Neural cell (in vitro differentiated cells): ENCODE data around the gene SNX20. TPM values are rescaled to one million over a fixed set of nuclear protein-coding genes. Genes with fewer than 3 reads are reported as not detected.

ENCODE experiments used
- H2AFZ ChIP-seq: fragments of 200-600, 300-800 bp; sonication (generic), shearing (Covaris generic); 2 replicates; pipeline ENCODE4 v1.6.0; 2014; ENCODE audit warnings: low read depth, mild to moderate bottlenecking, antibody characterized with exemption, low read length, moderate library complexity
- H3F3A ChIP-seq: fragments of 200-600 bp; shearing (Covaris generic); 2 replicates; pipeline ENCODE4 v1.6.1; 2016; ENCODE audit warnings: mild to moderate bottlenecking, moderate library complexity, mixed read lengths, antibody characterized with exemption, low read length; ENCODE audit not compliant: insufficient read depth, poor library complexity, severe bottlenecking
- H3K27ac ChIP-seq: fragments of 200-600, 300-800 bp; sonication (generic), shearing (Covaris generic); 2 replicates; pipeline ENCODE4 v1.5.1; 2014; ENCODE audit warnings: mild to moderate bottlenecking, low read length, moderate library complexity
- H3K27me3 ChIP-seq: fragments of 300-800, 200-600 bp; sonication (generic), shearing (Covaris generic); 2 replicates; pipeline ENCODE4 v1.6.0; 2014; ENCODE audit warnings: mild to moderate bottlenecking, low read depth, low read length, moderate library complexity; ENCODE audit not compliant: insufficient read depth
- H3K36me3 ChIP-seq: fragments of 300-800, 200-600 bp; sonication (generic), shearing (Covaris generic); 2 replicates; pipeline ENCODE4 v1.5.1; 2014; ENCODE audit warnings: mild to moderate bottlenecking, antibody characterized with exemption, low read length, moderate library complexity; ENCODE audit not compliant: insufficient read depth
- H3K4me2 ChIP-seq: fragments of 300-800, 200-600 bp; sonication (generic), shearing (Covaris generic); 2 replicates; pipeline ENCODE4 v1.6.0; 2014; ENCODE audit warnings: mild to moderate bottlenecking, low read length
- H3K4me3 ChIP-seq: fragments of 300-800, 200-600 bp; sonication (generic), shearing (Covaris generic); 2 replicates; pipeline ENCODE4 v1.5.1; 2014; ENCODE audit warnings: mild to moderate bottlenecking, low read length, moderate library complexity
- H3K79me2 ChIP-seq: fragments of 200-600 bp; shearing (Covaris generic); replicated peaks from 2 replicates; pipeline ENCODE4 v1.6.0; 2014; ENCODE audit warnings: mild to moderate bottlenecking, low read length, moderate library complexity; ENCODE audit not compliant: insufficient read depth
- H3K9ac ChIP-seq: fragments of 300-800, 200-600 bp; sonication (generic), shearing (Covaris generic); 2 replicates; pipeline ENCODE4 v1.6.1; 2016; ENCODE audit warnings: mild to moderate bottlenecking, low read length, mixed read lengths
- H3K9me2 ChIP-seq: fragments of 200-600 bp; shearing (Covaris generic); 2 replicates; pipeline ENCODE4 v1.6.1; 2016; ENCODE audit warnings: mild to moderate bottlenecking, low read length, mixed read lengths; ENCODE audit not compliant: insufficient read depth
- H3K9me3 ChIP-seq: fragments of 200-600, 300-800 bp; sonication (generic), shearing (Covaris generic); 2 replicates; pipeline ENCODE4 v1.6.1; 2016; ENCODE audit warnings: mild to moderate bottlenecking, mixed run types, low read length, moderate library complexity, mixed read lengths
- H4K20me1 ChIP-seq: fragments of 200-600 bp; shearing (Covaris generic); 2 replicates; pipeline ENCODE4 v1.6.1; 2016; ENCODE audit warnings: mild to moderate bottlenecking, mixed run types; ENCODE audit not compliant: insufficient read depth
- EP300 ChIP-seq: fragments of 450-650 bp; conservative IDR thresholded peaks from 2 replicates; pipeline ENCODE4 v1.6.1; 2014; ENCODE audit warnings: antibody characterized with exemption, mild to moderate bottlenecking, moderate library complexity; ENCODE audit not compliant: poor library complexity, severe bottlenecking
- EZH2 ChIP-seq: fragments of 200-600, 300-800 bp; shearing (Covaris generic), sonication (generic); IDR thresholded peaks from 2 replicates; pipeline ENCODE4 v1.6.1; 2014; ENCODE audit warnings: antibody characterized with exemption, low read length, borderline replicate concordance, mild to moderate bottlenecking; ENCODE audit not compliant: insufficient read depth, poor library complexity, severe bottlenecking
- MXI1 ChIP-seq: fragments of 450-650 bp; conservative IDR thresholded peaks from 2 replicates; pipeline ENCODE4 v1.6.1; 2014; ENCODE audit warnings: antibody characterized with exemption, mild to moderate bottlenecking; ENCODE audit not compliant: poor library complexity, severe bottlenecking
- POLR2AphosphoS5 ChIP-seq: IDR thresholded peaks from 2 replicates; pipeline ENCODE4 v1.6.1; 2012
- RAD21 ChIP-seq: fragments of 450-650 bp; conservative IDR thresholded peaks from 2 replicates; pipeline ENCODE4 v1.6.1; 2014; ENCODE audit warnings: antibody characterized with exemption, mild to moderate bottlenecking, moderate library complexity
- REST ChIP-seq: IDR thresholded peaks from 2 replicates; pipeline ENCODE4 v1.6.1; 2012; ENCODE audit warnings: borderline replicate concordance
- SMC3 ChIP-seq: fragments of 450-650 bp; conservative IDR thresholded peaks from 2 replicates; pipeline ENCODE4 v1.6.1; 2014; ENCODE audit warnings: antibody characterized with exemption, mild to moderate bottlenecking, moderate library complexity; ENCODE audit not compliant: poor library complexity
- TAF1 ChIP-seq: IDR thresholded peaks from 2 replicates; pipeline ENCODE4 v1.6.1; 2012; ENCODE audit warnings: low read depth
- polyA plus RNA-seq: library from polyadenylated mRNA; depleted of rRNA; stranded (reverse); fragments of >200 nt; gene quantifications from 2 replicates; pipeline ENCODE4 v1.2.3, GENCODE V29; 2014
- TF ChIP-seq, protein P1 (sequence below): fragments of 450-650 bp; IDR thresholded peaks from 2 replicates; pipeline ENCODE4 v1.5.1; 2014; ENCODE audit warnings: antibody characterized with exemption, mild to moderate bottlenecking, moderate library complexity; ENCODE audit not compliant: poor library complexity, severe bottlenecking

SNX20 gene
- polyA plus RNA-seq, 1 donor from 2014 or later: not detected

DNA sequence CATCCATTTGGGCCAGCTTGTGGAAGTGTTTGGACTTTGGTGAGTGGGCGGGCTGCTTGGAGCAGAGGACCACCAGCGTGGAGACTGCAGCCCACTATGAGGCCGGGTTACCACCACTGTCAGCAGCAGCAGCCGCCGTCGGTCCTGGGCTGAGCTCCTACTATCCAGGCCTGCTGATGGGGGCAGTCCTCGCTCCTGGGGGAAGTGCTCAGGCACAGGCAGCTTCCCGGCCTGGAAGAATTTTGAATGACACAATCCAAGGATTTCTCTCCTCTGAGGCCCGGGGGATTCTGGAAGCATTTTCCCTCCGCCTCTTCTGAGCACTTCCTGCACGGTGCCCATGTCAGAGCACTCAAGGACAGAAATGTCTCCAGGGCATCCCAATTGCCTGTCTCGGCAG lies 7.0 kb upstream of the SNX20 start:
- no peaks in the 10 kb centered on the region for H3K9me2 ChIP-seq
- peaks cover 6% of the 10 kb centered on the region for H3K27me3 ChIP-seq
- H3K4me3 ChIP-seq: no peak overlapping the region
- H3K9me3 ChIP-seq: no peaks in the 10 kb centered on the region
- no peaks in the 10 kb centered on the region for H4K20me1 ChIP-seq
- no peak overlapping the region for H3K4me2 ChIP-seq
- TF ChIP-seq REST (no peak), SMC3 (no peak), RAD21 (no peak), POLR2AphosphoS5 (no peak), MXI1 (no peak), TAF1 (no peak), EZH2 (no peak)
- TF ChIP-seq, protein P1, sequence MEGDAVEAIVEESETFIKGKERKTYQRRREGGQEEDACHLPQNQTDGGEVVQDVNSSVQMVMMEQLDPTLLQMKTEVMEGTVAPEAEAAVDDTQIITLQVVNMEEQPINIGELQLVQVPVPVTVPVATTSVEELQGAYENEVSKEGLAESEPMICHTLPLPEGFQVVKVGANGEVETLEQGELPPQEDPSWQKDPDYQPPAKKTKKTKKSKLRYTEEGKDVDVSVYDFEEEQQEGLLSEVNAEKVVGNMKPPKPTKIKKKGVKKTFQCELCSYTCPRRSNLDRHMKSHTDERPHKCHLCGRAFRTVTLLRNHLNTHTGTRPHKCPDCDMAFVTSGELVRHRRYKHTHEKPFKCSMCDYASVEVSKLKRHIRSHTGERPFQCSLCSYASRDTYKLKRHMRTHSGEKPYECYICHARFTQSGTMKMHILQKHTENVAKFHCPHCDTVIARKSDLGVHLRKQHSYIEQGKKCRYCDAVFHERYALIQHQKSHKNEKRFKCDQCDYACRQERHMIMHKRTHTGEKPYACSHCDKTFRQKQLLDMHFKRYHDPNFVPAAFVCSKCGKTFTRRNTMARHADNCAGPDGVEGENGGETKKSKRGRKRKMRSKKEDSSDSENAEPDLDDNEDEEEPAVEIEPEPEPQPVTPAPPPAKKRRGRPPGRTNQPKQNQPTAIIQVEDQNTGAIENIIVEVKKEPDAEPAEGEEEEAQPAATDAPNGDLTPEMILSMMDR: no peak
- no peak overlapping the region for H3K27ac ChIP-seq
- H3K36me3 ChIP-seq: no peaks in the 10 kb centered on the region
- no peaks in the 10 kb centered on the region for H3F3A ChIP-seq
- no peaks in the 10 kb centered on the region for H3K79me2 ChIP-seq
- no peak overlapping the region for H2AFZ ChIP-seq
- no peak overlapping the region for H3K9ac ChIP-seq

GRCh38 chr16:50685462-50686063 lies 4.5 kb upstream of the SNX20 start:
- no peaks in the 10 kb centered on the region for H4K20me1 ChIP-seq
- no peaks in the 10 kb centered on the region for H3F3A ChIP-seq
- H3K4me3 ChIP-seq: no peak overlapping the region
- no peak overlapping the region for H3K27ac ChIP-seq
- H3K79me2 ChIP-seq: no peaks in the 10 kb centered on the region
- H3K9me3 ChIP-seq: no peaks in the 10 kb centered on the region
- H3K27me3 ChIP-seq: no peaks in the 10 kb centered on the region
- H3K4me2 ChIP-seq: no peak overlapping the region
- TF ChIP-seq POLR2AphosphoS5: no peak
- TF ChIP-seq, protein P1: no peak
- TF ChIP-seq REST: no peak
- no peak for TF ChIP-seq SMC3
- no peak for TF ChIP-seq EP300
- TF ChIP-seq RAD21: no peak
- no peaks in the 10 kb centered on the region for H3K9me2 ChIP-seq
- no peaks in the 10 kb centered on the region for H3K36me3 ChIP-seq
- H2AFZ ChIP-seq: no peak overlapping the region
- H3K9ac ChIP-seq: no peak overlapping the region
